Epidermal melanocyte (primary cell): Measurements from ENCODE around the gene CBY1.

Experiments
- DNase-seq: peaks from one replicate; pipeline ENCODE4 v3.0.0; 2011; ENCODE audit warnings: low spot score; ENCODE audit not compliant: insufficient read length

The CBY1 gene

DNA sequence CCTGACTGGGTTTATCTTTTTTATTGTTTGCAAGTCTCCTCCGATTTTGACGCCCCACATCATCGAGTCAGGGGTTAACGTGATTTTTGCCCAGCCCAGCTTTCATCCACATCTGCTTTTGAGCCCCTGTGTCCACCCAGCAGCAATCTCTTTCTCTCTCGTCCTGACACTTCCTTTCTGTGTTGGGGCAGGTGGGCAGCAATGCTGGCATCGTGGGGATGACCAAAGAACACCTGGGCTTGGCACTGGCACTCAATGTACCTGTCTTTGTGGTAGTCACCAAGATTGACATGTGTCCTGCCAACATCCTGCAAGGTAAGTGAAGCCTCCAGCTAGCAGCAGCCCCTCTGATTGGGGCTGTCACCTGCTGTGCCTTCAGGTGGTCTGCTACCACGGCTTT lies 65.1 kb downstream of the CBY1 start:
- no peak for DNase-seq
